GM06990 (cell line): ENCODE measurements around the gene OXLD1.

Experiments used
- DNase-seq: peaks from one replicate; pipeline ENCODE4 v3.0.0-alpha.2; 2011; ENCODE audit not compliant: insufficient read length; ENCODE audit errors: extremely low read depth
- H3K27me3 ChIP-seq: replicated peaks from 2 replicates; pipeline ENCODE4 v1.6.0; 2011; ENCODE audit warnings: low read length; ENCODE audit not compliant: control insufficient read depth, insufficient read depth
- H3K36me3 ChIP-seq: 2 replicates; pipeline ENCODE4 v1.5.1; 2011; ENCODE audit warnings: low read length; ENCODE audit not compliant: control insufficient read depth, insufficient read depth
- H3K4me3 ChIP-seq: replicated peaks from 2 replicates; pipeline ENCODE4 v1.5.1; 2011; ENCODE audit warnings: low read depth, mild to moderate bottlenecking, control low read depth, low read length
- CTCF ChIP-seq: IDR thresholded peaks from 2 replicates; pipeline ENCODE4 v1.5.1; 2011; ENCODE audit warnings: low read length, control low read depth, mild to moderate bottlenecking, inconsistent platforms; ENCODE audit not compliant: insufficient read depth, poor library complexity, severe bottlenecking

OXLD1 gene

GRCh38 chr17:81690066-81690465 is 23.7 kb upstream of the OXLD1 start:
- no peak overlapping the region for H3K4me3 ChIP-seq
- no peak for TF ChIP-seq CTCF
- H3K27me3 ChIP-seq = no peaks in the 10 kb centered on the region
- peaks cover 69% of the 10 kb centered on the region for H3K36me3 ChIP-seq
- DNase-seq = no peak

- H3K27me3 ChIP-seq = no peaks in the 10 kb centered on the region
- no peak for TF ChIP-seq CTCF
- DNase-seq = no peak
- no peak overlapping the region for H3K4me3 ChIP-seq
- peaks cover 61% of the 10 kb centered on the region for H3K36me3 ChIP-seq
These were observed 22.2 kb upstream of the OXLD1 start for GRCh38 chr17:81688616-81689015.

GRCh38 chr17:81687770-81688541 is 21.6 kb upstream of the OXLD1 start:
- peaks cover 55% of the 10 kb centered on the region for H3K36me3 ChIP-seq
- no peak overlapping the region for H3K4me3 ChIP-seq
- no peak for DNase-seq
- no peak for TF ChIP-seq CTCF
- H3K27me3 ChIP-seq = no peaks in the 10 kb centered on the region

GRCh38 chr17:81686614-81687013 is 20.2 kb upstream of the OXLD1 start:
- Histone ChIP-seq H3K4me3 (no peak overlapping the region), H3K36me3 (peaks cover 47% of the 10 kb centered on the region), H3K27me3 (no peaks in the 10 kb centered on the region)
- no peak for DNase-seq
- no peak for TF ChIP-seq CTCF

- Histone ChIP-seq H3K4me3 (peak overlapping the region; percentile 90), H3K27me3 (no peaks in the 10 kb centered on the region), H3K36me3 (peaks cover 39% of the 10 kb centered on the region)
- TF ChIP-seq CTCF = no peak
- DNase-seq = no peak
These were observed 18.7 kb upstream of the OXLD1 start for GRCh38 chr17:81685108-81685507.

- no peaks in the 10 kb centered on the region for H3K27me3 ChIP-seq
- H3K4me3 ChIP-seq = peak overlapping the region; percentile 90
- DNase-seq = no peak
- TF ChIP-seq CTCF = no peak
- H3K36me3 ChIP-seq = peaks cover 36% of the 10 kb centered on the region
These were observed 18.1 kb upstream of the OXLD1 start for GRCh38 chr17:81684442-81684911.
